Measurements from ENCODE around the gene MICAL3.
A peak's percentile ranks its signal among the peaks of the same experiment; 100 is the strongest.

The MICAL3 gene

GRCh38 chr22:17842386-17842785 is 182.0 kb downstream of the MICAL3 start:
- H3K4me2 ChIP-seq (ENCODE audit: low read depth, low read length): peak overlapping the region; percentile 46; the same call in 1 of the 2 replicates
- no peak overlapping the region for H3K4me3 ChIP-seq (ENCODE audit: low read length)
- H3K9me2 ChIP-seq (replicated peaks; ENCODE audit: insufficient read depth, low read length): no peaks in the 10 kb centered on the region
- H3K27ac ChIP-seq (ENCODE audit: low read length): peak overlapping the region; percentile 21; the same call in 1 of the 2 replicates
- H3F3A ChIP-seq (ENCODE audit: insufficient read depth, low read length): no peaks in the 10 kb centered on the region
- no peaks in the 10 kb centered on the region for H3K79me2 ChIP-seq (ENCODE audit: low read length)
- peak; percentile 81 for DNase-seq
- H4K20me1 ChIP-seq (ENCODE audit: insufficient read depth, low read length): no peaks in the 10 kb centered on the region
- H3K9ac ChIP-seq (ENCODE audit: low read length): peak overlapping the region; percentile 2; the same call in 1 of the 2 replicates
- no peak for TF ChIP-seq CTCF (IDR thresholded peaks at IDR 0.05; ENCODE audit: low read length)
- TF ChIP-seq EZH2 (optimal IDR thresholded peaks at IDR 0.05; ENCODE audit: low read depth, low read length): no peak
- no peak for TF ChIP-seq EZH2phosphoT487 (IDR thresholded peaks at IDR 0.05; ENCODE audit: low read length)
- H2AFZ ChIP-seq (ENCODE audit: low read length): 0 out of 2 replicates have a peak overlapping the region, but pooled peaks have one; percentile 29
- no peaks in the 10 kb centered on the region for H3K27me3 ChIP-seq (replicated peaks; ENCODE audit: insufficient read depth, low read length)
- H3K9me3 ChIP-seq (replicated peaks; ENCODE audit: insufficient read depth, low read length): no peaks in the 10 kb centered on the region
- no peaks in the 10 kb centered on the region for H3K36me3 ChIP-seq (replicated peaks; ENCODE audit: insufficient read depth, low read length)
- H3K4me1 ChIP-seq (ENCODE audit: low read length): peaks cover 8% of the 10 kb centered on the region; the same call in 1 of the 2 replicates

- Histone ChIP-seq H3K27ac (ENCODE audit: low read length) (no peak overlapping the region), H3K4me2 (ENCODE audit: low read depth, low read length) (peak overlapping the region; percentile 46; the same call in 1 of the 2 replicates), H3F3A (ENCODE audit: insufficient read depth, low read length) (no peaks in the 10 kb centered on the region), H2AFZ (ENCODE audit: low read length) (no peak overlapping the region), H3K79me2 (ENCODE audit: low read length) (no peaks in the 10 kb centered on the region), H4K20me1 (ENCODE audit: insufficient read depth, low read length) (no peaks in the 10 kb centered on the region), H3K9me2 (replicated peaks; ENCODE audit: insufficient read depth, low read length) (no peaks in the 10 kb centered on the region), H3K4me3 (ENCODE audit: low read length) (no peak overlapping the region), H3K4me1 (ENCODE audit: low read length) (peaks cover 8% of the 10 kb centered on the region; the same call in 1 of the 2 replicates), H3K9me3 (replicated peaks; ENCODE audit: insufficient read depth, low read length) (no peaks in the 10 kb centered on the region), H3K36me3 (replicated peaks; ENCODE audit: insufficient read depth, low read length) (no peaks in the 10 kb centered on the region), H3K9ac (ENCODE audit: low read length) (no peak overlapping the region), H3K27me3 (replicated peaks; ENCODE audit: insufficient read depth, low read length) (no peaks in the 10 kb centered on the region)
- no peak for DNase-seq
- TF ChIP-seq EZH2 (optimal IDR thresholded peaks at IDR 0.05; ENCODE audit: low read depth, low read length) (no peak), EZH2phosphoT487 (IDR thresholded peaks at IDR 0.05; ENCODE audit: low read length) (no peak), CTCF (IDR thresholded peaks at IDR 0.05; ENCODE audit: low read length) (no peak)
Measured at GRCh38 chr22:17841836-17842235, 182.5 kb downstream of the MICAL3 start.

GRCh38 chr22:17838180-17838865 is 186.0 kb downstream of the MICAL3 start:
- Histone ChIP-seq H3K4me3 (ENCODE audit: low read length) (no peak overlapping the region), H3F3A (ENCODE audit: insufficient read depth, low read length) (no peaks in the 10 kb centered on the region)
- DNase-seq: no peak

More at GRCh38 chr22:17838180-17838865, 186.0 kb downstream of the MICAL3 start:
- Histone ChIP-seq H3K4me2 (ENCODE audit: low read depth, low read length) (no peak overlapping the region), H2AFZ (ENCODE audit: low read length) (no peak overlapping the region), H3K9me2 (replicated peaks; ENCODE audit: insufficient read depth, low read length) (no peaks in the 10 kb centered on the region), H3K36me3 (replicated peaks; ENCODE audit: insufficient read depth, low read length) (no peaks in the 10 kb centered on the region), H3K9ac (ENCODE audit: low read length) (no peak overlapping the region), H3K27ac (ENCODE audit: low read length) (no peak overlapping the region), H3K27me3 (replicated peaks; ENCODE audit: insufficient read depth, low read length) (no peaks in the 10 kb centered on the region), H3K4me1 (ENCODE audit: low read length) (peaks cover 8% of the 10 kb centered on the region; the same call in 1 of the 2 replicates), H3K79me2 (ENCODE audit: low read length) (no peaks in the 10 kb centered on the region), H4K20me1 (ENCODE audit: insufficient read depth, low read length) (no peaks in the 10 kb centered on the region), H3K9me3 (replicated peaks; ENCODE audit: insufficient read depth, low read length) (no peaks in the 10 kb centered on the region)
- TF ChIP-seq CTCF (IDR thresholded peaks at IDR 0.05; ENCODE audit: low read length): no peak
- TF ChIP-seq EZH2phosphoT487 (IDR thresholded peaks at IDR 0.05; ENCODE audit: low read length): no peak
- no peak for TF ChIP-seq EZH2 (optimal IDR thresholded peaks at IDR 0.05; ENCODE audit: low read depth, low read length)

All from MM.1S (cell line).